ENCODE measurements around the gene GMPS.

The GMPS gene

GRCh38 chr3:155906900-155907299 lies 36.5 kb downstream of the GMPS start:
- TF ChIP-seq LEF1 (IDR thresholded peaks at IDR 0.05; ENCODE audit: borderline replicate concordance) (no peak), NFRKB (IDR thresholded peaks at IDR 0.05) (no peak), PKNOX1 (IDR thresholded peaks at IDR 0.05) (no peak), FOXM1 (IDR thresholded peaks at IDR 0.05; ENCODE audit: borderline replicate concordance) (no peak), CTBP1 (IDR thresholded peaks at IDR 0.05; ENCODE audit: borderline replicate concordance) (no peak), FOXA1 (IDR thresholded peaks at IDR 0.05) (no peak), FOXK2 (IDR thresholded peaks at IDR 0.05) (no peak), SUZ12 (IDR thresholded peaks at IDR 0.05) (no peak), HDGF (IDR thresholded peaks at IDR 0.05; ENCODE audit: borderline replicate concordance) (no peak), BHLHE40 (IDR thresholded peaks at IDR 0.05; ENCODE audit: borderline replicate concordance) (no peak), TARDBP (IDR thresholded peaks at IDR 0.05) (no peak), SP1 (IDR thresholded peaks at IDR 0.05) (no peak), L3MBTL2 (conservative IDR thresholded peaks at IDR 0.05) (no peak), ARNT (IDR thresholded peaks at IDR 0.05) (no peak)
- no peak for DNase-seq (ENCODE audit: extremely low spot score)
- POLR2A ChIA-PET, result no interaction called here
- CTCF ChIA-PET, result no interaction called here

- DNase-seq (ENCODE audit: extremely low spot score), result no peak
- CTCF ChIA-PET, result no interaction called here
- no peak for TF ChIP-seq NFRKB (IDR thresholded peaks at IDR 0.05)
- TF ChIP-seq CTBP1 (IDR thresholded peaks at IDR 0.05; ENCODE audit: borderline replicate concordance), result no peak
- TF ChIP-seq ARNT (IDR thresholded peaks at IDR 0.05), result no peak
- TF ChIP-seq FOXK2 (IDR thresholded peaks at IDR 0.05), result no peak
- no peak for TF ChIP-seq TARDBP (IDR thresholded peaks at IDR 0.05)
- no peak for TF ChIP-seq SUZ12 (IDR thresholded peaks at IDR 0.05)
- no peak for TF ChIP-seq HDGF (IDR thresholded peaks at IDR 0.05; ENCODE audit: borderline replicate concordance)
- no peak for TF ChIP-seq PKNOX1 (IDR thresholded peaks at IDR 0.05)
- no peak for TF ChIP-seq ELF4 (IDR thresholded peaks at IDR 0.05)
- POLR2A ChIA-PET, result no interaction called here
These were observed 37.6 kb downstream of the GMPS start for GRCh38 chr3:155908086-155908485.

GRCh38 chr3:155908605-155909004 lies 38.2 kb downstream of the GMPS start:
- no peak for DNase-seq (ENCODE audit: extremely low spot score)
- ChIA-PET POLR2A (no interaction called here), CTCF (no interaction called here)
- TF ChIP-seq CTBP1 (IDR thresholded peaks at IDR 0.05; ENCODE audit: borderline replicate concordance), result no peak
- no peak for TF ChIP-seq BHLHE40 (IDR thresholded peaks at IDR 0.05; ENCODE audit: borderline replicate concordance)
- TF ChIP-seq ZNF384 (IDR thresholded peaks at IDR 0.05), result no peak
- TF ChIP-seq SUZ12 (IDR thresholded peaks at IDR 0.05), result no peak
- no peak for TF ChIP-seq FOXM1 (IDR thresholded peaks at IDR 0.05; ENCODE audit: borderline replicate concordance)
- no peak for TF ChIP-seq PKNOX1 (IDR thresholded peaks at IDR 0.05)
- no peak for TF ChIP-seq LEF1 (IDR thresholded peaks at IDR 0.05; ENCODE audit: borderline replicate concordance)
- no peak for TF ChIP-seq ARNT (IDR thresholded peaks at IDR 0.05)
- TF ChIP-seq TARDBP (IDR thresholded peaks at IDR 0.05), result no peak
- no peak for TF ChIP-seq FOXK2 (IDR thresholded peaks at IDR 0.05)

GRCh38 chr3:155912090-155912489 lies 41.6 kb downstream of the GMPS start:
- DNase-seq (ENCODE audit: extremely low spot score), result no peak
- TF ChIP-seq L3MBTL2 (conservative IDR thresholded peaks at IDR 0.05) (no peak), ELF4 (IDR thresholded peaks at IDR 0.05) (no peak), FOXM1 (IDR thresholded peaks at IDR 0.05; ENCODE audit: borderline replicate concordance) (no peak), NFRKB (IDR thresholded peaks at IDR 0.05) (no peak), TARDBP (IDR thresholded peaks at IDR 0.05) (no peak), FOXA1 (IDR thresholded peaks at IDR 0.05) (no peak), ARNT (IDR thresholded peaks at IDR 0.05) (no peak), HDGF (IDR thresholded peaks at IDR 0.05; ENCODE audit: borderline replicate concordance) (no peak)
- POLR2A ChIA-PET, result no interaction called here
- CTCF ChIA-PET, result no interaction called here

GRCh38 chr3:155912579-155913190 lies 42.2 kb downstream of the GMPS start:
- POLR2A ChIA-PET, result no interaction called here

More at GRCh38 chr3:155912579-155913190, 42.2 kb downstream of the GMPS start:
- CTCF ChIA-PET, result no interaction called here
- no peak for TF ChIP-seq ELF4 (IDR thresholded peaks at IDR 0.05)
- no peak for TF ChIP-seq CTBP1 (IDR thresholded peaks at IDR 0.05; ENCODE audit: borderline replicate concordance)
- TF ChIP-seq FOXA1 (IDR thresholded peaks at IDR 0.05), result no peak
- no peak for TF ChIP-seq L3MBTL2 (conservative IDR thresholded peaks at IDR 0.05)
- TF ChIP-seq PKNOX1 (IDR thresholded peaks at IDR 0.05), result no peak
- no peak for TF ChIP-seq FOXK2 (IDR thresholded peaks at IDR 0.05)
- TF ChIP-seq NFRKB (IDR thresholded peaks at IDR 0.05), result no peak
- no peak for TF ChIP-seq ARNT (IDR thresholded peaks at IDR 0.05)
- no peak for TF ChIP-seq SUZ12 (IDR thresholded peaks at IDR 0.05)
- TF ChIP-seq FOXM1 (IDR thresholded peaks at IDR 0.05; ENCODE audit: borderline replicate concordance), result no peak
- no peak for TF ChIP-seq TARDBP (IDR thresholded peaks at IDR 0.05)
- TF ChIP-seq BHLHE40 (IDR thresholded peaks at IDR 0.05; ENCODE audit: borderline replicate concordance), result no peak
- no peak for DNase-seq (ENCODE audit: extremely low spot score)

All from HEK293T (cell line).